K562 (cell line): Measurements from ENCODE around the gene CD55. TPM values are rescaled to one million over a fixed set of nuclear protein-coding genes. Genes with fewer than 3 reads are reported as not detected.

Source experiments
- CHD2 ChIP-seq: IDR thresholded peaks from 2 replicates; pipeline ENCODE4 v1.6.1; 2011; ENCODE audit warnings: low read depth, low read length
- CREB1 ChIP-seq, 2 experiments: sonication (generic) in 1 of 2; formaldehyde crosslinking in 1 of 2; IDR thresholded peaks; 2 replicates each; pipeline versions ENCODE4 v1.6.1 to v1.8.0; 2012 to 2022; ENCODE audit warnings: inconsistent platforms in 1 of 2, mild to moderate bottlenecking in 1 of 2, missing genetic modification reagents in 1 of 2, moderate library complexity in 1 of 2
- ELF4 ChIP-seq: fragments of 450-650 bp; formaldehyde crosslinking; IDR thresholded peaks from 2 replicates; pipeline ENCODE4 v1.4.0; 2022; ENCODE audit warnings: missing genetic modification characterization
- ELK1 ChIP-seq: sonication (generic); formaldehyde crosslinking; IDR thresholded peaks from 2 replicates; pipeline ENCODE4 v1.8.1; 2022; ENCODE audit warnings: missing genetic modification reagents
- ESRRA ChIP-seq: fragments of 450-650 bp; IDR thresholded peaks from 2 replicates; pipeline ENCODE4 v1.6.1; 2014; ENCODE audit warnings: low read depth, mild to moderate bottlenecking, moderate library complexity, borderline replicate concordance
- FOXA3 ChIP-seq, 2 experiments: fragments of 450-650 bp in 1 of 2; sonication (generic) in 1 of 2; formaldehyde crosslinking; IDR thresholded peaks in 1 of 2; conservative IDR thresholded peaks in 1 of 2; 2 replicates each; pipeline versions ENCODE4 v1.4.0 to v1.8.0; 2020 to 2022; ENCODE audit warnings: mild to moderate bottlenecking in 2 of 2, missing genetic modification reagents in 1 of 2
- HNRNPK ChIP-seq: fragments of 200-400 bp; formaldehyde crosslinking; IDR thresholded peaks from one replicate; pipeline ENCODE4 v1.6.1; 2018; ENCODE audit warnings: mild to moderate bottlenecking, low read depth, low read length; ENCODE audit not compliant: poor library complexity, severe bottlenecking
- IFI16 ChIP-seq: fragments of 250-450 bp; sonication (Bioruptor Pico); IDR thresholded peaks from 2 replicates; pipeline ENCODE4 v2.1.2; 2022; ENCODE audit warnings: mild to moderate bottlenecking, inconsistent platforms
- KDM2B ChIP-seq: fragments of 250-450 bp; sonication (Bioruptor Pico); IDR thresholded peaks from 2 replicates; pipeline ENCODE4 v1.8.0; 2021; ENCODE audit warnings: mild to moderate bottlenecking, moderate library complexity
- KLF16 ChIP-seq: IDR thresholded peaks from 2 replicates; pipeline ENCODE4 v1.6.1; 2016; ENCODE audit warnings: antibody characterized with exemption
- MEF2D ChIP-seq: conservative IDR thresholded peaks from 2 replicates; pipeline ENCODE4 v1.6.1; 2016; ENCODE audit warnings: low read depth, missing genetic modification characterization, missing compliant biosample characterization
- MEIS2 ChIP-seq: fragments of 450-650 bp; IDR thresholded peaks from 2 replicates; pipeline ENCODE4 v1.6.1; 2014; ENCODE audit warnings: mild to moderate bottlenecking; ENCODE audit not compliant: partially characterized antibody
- RAD21 ChIP-seq, 2 experiments: fragments of 250-450 bp in 1 of 2; fragments of 450-650 bp in 1 of 2; sonication (Bioruptor Pico) in 1 of 2; formaldehyde crosslinking in 1 of 2; IDR thresholded peaks in 1 of 2; conservative IDR thresholded peaks in 1 of 2; 2 replicates each; pipeline versions ENCODE4 v1.4.0 to v1.8.0; 2020 to 2022; ENCODE audit warnings: mild to moderate bottlenecking in 2 of 2, moderate library complexity in 1 of 2
- TFAP4 ChIP-seq: sonication (generic); formaldehyde crosslinking; IDR thresholded peaks from 2 replicates; pipeline ENCODE4 v1.8.0; 2022; ENCODE audit warnings: missing genetic modification reagents, mild to moderate bottlenecking, moderate library complexity, borderline replicate concordance
- ZBTB11 ChIP-seq, 3 experiments: fragments of 200-800 bp in 1 of 3; fragments of 250-450 bp in 1 of 3; fragments of 450-650 bp in 1 of 3; sonication (Bioruptor Pico) in 1 of 3; sonication (Bioruptor generic) in 1 of 3; formaldehyde crosslinking in 1 of 3; IDR thresholded peaks; 2 replicates each; pipeline versions ENCODE4 v1.6.1 to v1.8.0; 2016 to 2022; ENCODE audit warnings: mild to moderate bottlenecking in 2 of 3, missing genetic modification characterization in 2 of 3, missing compliant biosample characterization in 1 of 3, moderate library complexity in 1 of 3
- ZBTB17 ChIP-seq: fragments of 450-650 bp; formaldehyde crosslinking; IDR thresholded peaks from 2 replicates; pipeline ENCODE4 v1.4.0; 2020; ENCODE audit warnings: mild to moderate bottlenecking
- ZNF277 ChIP-seq: fragments of 250-450 bp; sonication (Bioruptor Pico); IDR thresholded peaks from 2 replicates; pipeline ENCODE4 v1.8.0; 2022; ENCODE audit warnings: inconsistent platforms, mild to moderate bottlenecking, moderate library complexity, borderline replicate concordance
- ZNF586 ChIP-seq: fragments of 450-650 bp; formaldehyde crosslinking; conservative IDR thresholded peaks from 2 replicates; pipeline ENCODE4 v1.4.0; 2020; ENCODE audit warnings: mild to moderate bottlenecking, moderate library complexity
- polyA plus RNA-seq, 8 experiments: library from polyadenylated mRNA; depleted of rRNA in 4 of 8; stranded (reverse) in 5 of 8; unstranded in 3 of 8; fragments of >200 nt; fragmentation: Nextera tagmentation in 2 of 8; fragmentation: Illumina TruSeq in 1 of 8; extraction: Ambion mirVana in 2 of 8; extraction: Trizol in 1 of 8; gene quantifications; 2 replicates each; pipeline versions ENCODE4 v1.2.1 to v1.2.3, GENCODE V29; 2011 to 2014; ENCODE audit warnings: inconsistent platforms in 1 of 8, missing spikeins in 1 of 8
- total RNA-seq, 7 experiments: library from RNA; depleted of rRNA in 6 of 7; stranded (reverse); fragments of >200 nt in 6 of 7; fragmentation: Illumina TruSeq in 2 of 7; extraction: Trizol in 2 of 7; gene quantifications; 2 replicates each; pipeline versions ENCODE4 v1.2.1 to v1.2.3, GENCODE V29; 2011 to 2021; ENCODE audit warnings: low replicate concordance in 1 of 7

CD55 gene
- total and polyA plus RNA-seq, 9 of the 15 experiments (the other 6 are each of a cell fraction or from before 2014, with no cell fraction given), result 17.7 to 150 (median 97.0) TPM

GRCh38 chr1:207316622-207317391 lies 4.7 kb upstream of the CD55 start (continued):
- TF ChIP-seq ZBTB11 (CRISPR knock-in tag; IDR thresholded peaks at IDR 0.05) (no peak), CHD2 (no peak), FOXA3 (CRISPR knock-in tag; conservative IDR thresholded peaks at IDR 0.05 in 1 of 2, IDR thresholded peaks at IDR 0.05 in 1 of 2) (0 out of 4 replicates have a peak, but pooled peaks of 1 of the 2 experiments have one; percentile 22), ELK1 (no peak), ELF4 (CRISPR knock-in tag) (peak; percentile 89; the same call in 1 of the 2 replicates), ZNF586 (CRISPR knock-in tag) (no peak), ZBTB17 (CRISPR knock-in tag) (0 out of 2 replicates have a peak, but pooled peaks have one; percentile 39), HNRNPK (no peak), MEIS2 (peak; percentile 69), KLF16 (peak; percentile 48; the same call in 1 of the 2 replicates), TFAP4 (CRISPR knock-in tag) (peak; percentile 68; the same call in 1 of the 2 replicates), ZNF277 (CRISPR knock-in tag) (no peak), ESRRA (no peak; the same call in 1 of the 2 replicates), CREB1 (IDR thresholded peaks at IDR 0.05) (no peak), CREB1 (CRISPR knock-in tag; IDR thresholded peaks at IDR 0.05) (no peak), IFI16 (CRISPR knock-in tag) (0 out of 2 replicates have a peak, but pooled peaks have one; percentile 5), RAD21 (CRISPR knock-in tag; conservative IDR thresholded peaks at IDR 0.05 in 1 of 2, IDR thresholded peaks at IDR 0.05 in 1 of 2) (peak in 1 of 2 experiments; percentile 1; a peak in 2 of 4 replicates), KDM2B (CRISPR knock-in tag) (no peak), MEF2D (tag) (0 out of 2 replicates have a peak, but pooled peaks have one; percentile 30)
